ENCODE measurements around the gene SIGLEC8.
"Not testable (repeated sequence)": the region's sequence is repeated elsewhere in the genome, so short reads cannot be mapped to it uniquely, and the experiment has no call there.

Gene SIGLEC8

GRCh38 chr19:51472607-51473006 is 14.4 kb upstream of the SIGLEC8 start:
- Histone ChIP-seq H3K27ac (ENCODE audit: low read depth, low read length) (no peak overlapping the region), H3K4me3 (ENCODE audit: low read depth, low read length) (no peak overlapping the region), H3K36me3 (ENCODE audit: control insufficient read depth, insufficient read depth, low read length) (no peaks in the 10 kb centered on the region), H3K27me3 (ENCODE audit: control insufficient read depth, insufficient read depth, low read length) (peaks cover 47% of the 10 kb centered on the region), H3K4me1 (ENCODE audit: control insufficient read depth, insufficient read depth, low read length) (no peaks in the 10 kb centered on the region), H3K9me3 (ENCODE audit: control insufficient read depth, insufficient read depth, low read depth, low read length) (no peaks in the 10 kb centered on the region), H3K9ac (ENCODE audit: low read length) (no peak overlapping the region)

- Histone ChIP-seq H3K4me1 (ENCODE audit: control insufficient read depth, insufficient read depth, low read length) (no peaks in the 10 kb centered on the region), H3K9me3 (ENCODE audit: control insufficient read depth, insufficient read depth, low read depth, low read length) (no peaks in the 10 kb centered on the region), H3K4me3 (ENCODE audit: low read depth, low read length) (no peak overlapping the region), H3K36me3 (ENCODE audit: control insufficient read depth, insufficient read depth, low read length) (no peaks in the 10 kb centered on the region), H3K27me3 (ENCODE audit: control insufficient read depth, insufficient read depth, low read length) (peaks cover 57% of the 10 kb centered on the region), H3K27ac (ENCODE audit: low read depth, low read length) (no peak overlapping the region), H3K9ac (ENCODE audit: low read length) (no peak overlapping the region)
Observed at GRCh38 chr19:51471527-51471926, 13.3 kb upstream of the SIGLEC8 start.

DNA sequence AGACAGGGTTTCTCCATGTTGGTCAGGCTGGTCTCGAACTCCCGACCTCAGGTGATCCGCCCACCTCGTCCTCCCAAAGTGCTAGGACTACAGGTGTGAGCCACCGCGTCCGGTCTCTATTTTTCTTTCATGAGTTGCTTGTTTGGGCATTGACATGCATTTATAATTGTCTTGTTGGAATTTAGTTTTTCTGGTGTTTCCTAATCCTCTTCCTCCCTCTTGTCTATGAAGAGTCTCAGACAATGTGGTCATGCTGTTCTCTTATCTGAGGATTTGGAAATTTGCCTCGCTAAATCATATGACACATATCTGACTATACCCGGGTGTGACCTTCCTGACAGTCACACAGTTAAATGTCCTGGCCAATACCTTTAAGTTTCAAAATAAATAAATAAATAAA is 12.7 kb upstream of the SIGLEC8 start:
- H3K9ac ChIP-seq (ENCODE audit: low read length), result no peak overlapping the region
- H3K27ac ChIP-seq (ENCODE audit: low read depth, low read length), result no peak overlapping the region
- no peak overlapping the region for H3K4me3 ChIP-seq (ENCODE audit: low read depth, low read length)
- H3K36me3 ChIP-seq (ENCODE audit: control insufficient read depth, insufficient read depth, low read length), result no peaks in the 10 kb centered on the region
- no peaks in the 10 kb centered on the region for H3K9me3 ChIP-seq (ENCODE audit: control insufficient read depth, insufficient read depth, low read depth, low read length)
- peaks cover 59% of the 10 kb centered on the region for H3K27me3 ChIP-seq (ENCODE audit: control insufficient read depth, insufficient read depth, low read length)
- no peaks in the 10 kb centered on the region for H3K4me1 ChIP-seq (ENCODE audit: control insufficient read depth, insufficient read depth, low read length)

DNA sequence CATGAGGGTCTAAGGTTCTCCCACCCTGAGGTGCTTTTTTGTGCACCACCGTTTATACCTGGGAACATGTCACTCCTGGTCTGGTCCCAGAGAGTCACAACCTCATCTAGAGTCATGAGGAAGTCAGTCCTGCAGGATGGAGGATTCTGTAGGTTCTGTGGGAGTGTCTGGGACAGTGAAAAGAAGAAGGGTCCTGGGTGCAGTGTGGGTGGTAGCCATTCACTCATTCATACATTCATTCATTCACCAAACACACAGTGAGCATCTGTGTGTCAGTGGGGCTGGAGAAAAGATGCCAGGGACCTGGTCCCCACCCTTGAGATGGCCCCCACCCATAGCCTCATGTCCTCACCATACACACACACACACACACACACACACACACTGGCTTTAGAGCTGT is 11.4 kb upstream of the SIGLEC8 start:
- Histone ChIP-seq H3K27me3 (ENCODE audit: control insufficient read depth, insufficient read depth, low read length) (peaks cover 62% of the 10 kb centered on the region), H3K36me3 (ENCODE audit: control insufficient read depth, insufficient read depth, low read length) (no peaks in the 10 kb centered on the region), H3K9ac (ENCODE audit: low read length) (no peak overlapping the region), H3K27ac (ENCODE audit: low read depth, low read length) (no peak overlapping the region), H3K4me1 (ENCODE audit: control insufficient read depth, insufficient read depth, low read length) (no peaks in the 10 kb centered on the region), H3K4me3 (ENCODE audit: low read depth, low read length) (no peak overlapping the region), H3K9me3 (ENCODE audit: control insufficient read depth, insufficient read depth, low read depth, low read length) (no peaks in the 10 kb centered on the region)

DNA sequence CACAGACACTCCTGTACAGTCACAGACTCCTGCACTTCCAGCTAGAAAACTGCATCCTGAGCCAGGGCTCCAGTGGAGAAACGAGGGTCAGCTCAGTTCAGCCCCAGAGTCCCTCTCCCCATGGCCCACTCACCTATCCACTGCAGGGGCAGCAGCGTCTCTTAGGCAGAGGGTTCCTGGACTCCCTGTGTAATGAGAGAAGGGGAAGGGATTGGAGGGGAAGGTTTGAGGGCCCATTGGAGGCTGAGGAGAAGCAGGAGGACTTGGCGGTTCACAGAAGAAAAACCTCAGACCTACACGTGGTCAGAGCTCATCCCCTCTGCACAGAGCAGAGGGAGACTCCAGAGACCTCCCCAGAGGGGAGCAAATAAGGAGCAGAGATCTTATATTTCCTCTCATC is 10.9 kb upstream of the SIGLEC8 start:
- H3K9me3 ChIP-seq (ENCODE audit: control insufficient read depth, insufficient read depth, low read depth, low read length), result no peaks in the 10 kb centered on the region
- no peak overlapping the region for H3K27ac ChIP-seq (ENCODE audit: low read depth, low read length)
- H3K4me1 ChIP-seq (ENCODE audit: control insufficient read depth, insufficient read depth, low read length), result no peaks in the 10 kb centered on the region
- H3K36me3 ChIP-seq (ENCODE audit: control insufficient read depth, insufficient read depth, low read length), result no peaks in the 10 kb centered on the region
- H3K27me3 ChIP-seq (ENCODE audit: control insufficient read depth, insufficient read depth, low read length), result peaks cover 65% of the 10 kb centered on the region
- no peak overlapping the region for H3K4me3 ChIP-seq (ENCODE audit: low read depth, low read length)
- H3K9ac ChIP-seq (ENCODE audit: low read length), result no peak overlapping the region

DNA sequence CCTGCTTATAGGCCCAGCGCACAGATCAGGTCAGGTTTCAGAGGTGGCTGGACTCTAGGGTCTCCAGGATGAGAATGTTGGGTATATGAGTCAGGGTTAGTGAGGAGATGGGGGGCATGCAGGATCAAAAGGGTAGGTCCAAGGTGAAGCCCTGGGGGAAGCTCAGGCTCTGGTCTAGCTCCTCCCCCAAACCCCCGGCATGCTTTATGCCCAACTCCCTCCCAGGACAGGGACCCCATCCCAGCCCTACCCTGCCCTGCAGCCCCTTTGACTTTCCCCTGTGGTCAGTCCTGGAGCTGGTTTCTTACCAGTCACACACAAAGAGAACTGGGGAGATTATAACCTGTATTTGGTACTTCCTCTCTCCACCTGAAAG is 10.3 kb upstream of the SIGLEC8 start:
- Histone ChIP-seq H3K9ac (ENCODE audit: low read length) (no peak overlapping the region), H3K4me1 (ENCODE audit: control insufficient read depth, insufficient read depth, low read length) (no peaks in the 10 kb centered on the region), H3K27me3 (ENCODE audit: control insufficient read depth, insufficient read depth, low read length) (peaks cover 62% of the 10 kb centered on the region), H3K4me3 (ENCODE audit: low read depth, low read length) (no peak overlapping the region), H3K36me3 (ENCODE audit: control insufficient read depth, insufficient read depth, low read length) (no peaks in the 10 kb centered on the region), H3K27ac (ENCODE audit: low read depth, low read length) (no peak overlapping the region), H3K9me3 (ENCODE audit: control insufficient read depth, insufficient read depth, low read depth, low read length) (no peaks in the 10 kb centered on the region)

DNA sequence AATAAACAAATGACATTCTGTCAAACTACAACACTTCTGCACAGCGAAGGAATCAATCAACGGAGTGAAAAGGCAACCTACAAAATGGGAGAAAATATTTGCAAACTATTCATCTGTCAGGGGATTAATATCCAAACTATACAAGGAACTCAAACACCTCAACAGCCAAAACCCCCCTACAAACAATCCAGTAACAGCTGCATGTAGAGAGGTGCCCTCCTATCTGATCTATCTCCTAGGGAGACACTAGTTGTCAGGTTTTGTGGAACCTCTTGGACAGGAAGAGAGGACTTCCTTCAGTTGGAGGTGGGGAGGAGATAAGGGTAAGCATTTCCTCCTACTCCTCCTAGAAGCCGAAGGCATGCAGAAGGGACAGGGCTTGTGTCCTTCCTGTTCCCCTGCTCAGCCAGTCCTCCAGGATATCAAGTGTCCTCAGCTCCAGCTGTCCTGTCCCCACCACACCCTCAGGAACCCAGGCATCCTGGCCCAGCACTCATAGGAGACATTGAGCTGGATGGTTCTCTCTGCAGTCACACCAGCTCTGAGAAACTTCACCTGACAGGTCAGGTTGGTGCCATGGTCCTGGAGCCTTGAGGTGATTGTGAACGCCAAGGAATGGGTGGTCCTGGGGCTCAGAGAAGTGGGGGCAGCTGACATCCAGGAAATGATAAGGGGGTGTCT is 9.8 kb upstream of the SIGLEC8 start:
- H3K9me3 ChIP-seq (ENCODE audit: control insufficient read depth, insufficient read depth, low read depth, low read length), result no peaks in the 10 kb centered on the region
- H3K36me3 ChIP-seq (ENCODE audit: control insufficient read depth, insufficient read depth, low read length), result no peaks in the 10 kb centered on the region
- H3K4me3 ChIP-seq (ENCODE audit: low read depth, low read length), result no peak overlapping the region
- no peak overlapping the region for H3K27ac ChIP-seq (ENCODE audit: low read depth, low read length)
- H3K27me3 ChIP-seq (ENCODE audit: control insufficient read depth, insufficient read depth, low read length), result peaks cover 66% of the 10 kb centered on the region
- no peaks in the 10 kb centered on the region for H3K4me1 ChIP-seq (ENCODE audit: control insufficient read depth, insufficient read depth, low read length)
- H3K9ac ChIP-seq (ENCODE audit: low read length), result no peak overlapping the region

DNA sequence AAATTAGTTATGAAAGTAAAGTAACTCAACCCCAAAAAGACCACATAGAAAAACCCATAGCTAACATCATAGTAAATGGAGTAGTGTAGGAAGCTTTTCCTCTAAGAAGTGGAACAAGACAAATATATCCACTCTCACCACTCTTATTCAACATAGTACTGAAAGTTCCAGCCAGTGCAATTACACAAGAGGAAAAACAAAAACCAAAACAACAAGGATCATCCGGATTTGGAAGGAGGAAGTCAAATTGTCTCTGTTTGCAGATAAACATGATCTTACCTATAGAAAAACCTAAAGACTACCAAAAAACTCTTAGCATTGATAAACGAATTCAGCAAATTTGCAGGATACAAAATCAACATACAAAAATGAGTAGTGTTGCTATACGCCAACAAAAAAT is 8.5 kb upstream of the SIGLEC8 start:
- Histone ChIP-seq H3K4me1 (ENCODE audit: control insufficient read depth, insufficient read depth, low read length) (no peaks in the 10 kb centered on the region), H3K36me3 (ENCODE audit: control insufficient read depth, insufficient read depth, low read length) (no peaks in the 10 kb centered on the region), H3K27me3 (ENCODE audit: control insufficient read depth, insufficient read depth, low read length) (peaks cover 70% of the 10 kb centered on the region), H3K27ac (ENCODE audit: low read depth, low read length) (no peak overlapping the region), H3K9ac (ENCODE audit: low read length) (no peak overlapping the region), H3K9me3 (ENCODE audit: control insufficient read depth, insufficient read depth, low read depth, low read length) (no peaks in the 10 kb centered on the region), H3K4me3 (ENCODE audit: low read depth, low read length) (no peak overlapping the region)

- H3K4me1 ChIP-seq (ENCODE audit: control insufficient read depth, insufficient read depth, low read length); H3K9ac ChIP-seq (ENCODE audit: low read length): not testable (repeated sequence)
- H3K27me3 ChIP-seq (ENCODE audit: control insufficient read depth, insufficient read depth, low read length), result peaks cover 65% of the 10 kb centered on the region
Observed at GRCh38 chr19:51463976-51464581, 5.8 kb upstream of the SIGLEC8 start.

GRCh38 chr19:51462681-51463080 is 4.4 kb upstream of the SIGLEC8 start:
- Histone ChIP-seq H3K27me3 (ENCODE audit: control insufficient read depth, insufficient read depth, low read length) (peaks cover 56% of the 10 kb centered on the region), H3K4me1 (ENCODE audit: control insufficient read depth, insufficient read depth, low read length) (no peaks in the 10 kb centered on the region), H3K4me3 (ENCODE audit: low read depth, low read length) (no peak overlapping the region), H3K36me3 (ENCODE audit: control insufficient read depth, insufficient read depth, low read length) (no peaks in the 10 kb centered on the region), H3K9me3 (ENCODE audit: control insufficient read depth, insufficient read depth, low read depth, low read length) (no peaks in the 10 kb centered on the region), H3K9ac (ENCODE audit: low read length) (no peak overlapping the region), H3K27ac (ENCODE audit: low read depth, low read length) (no peak overlapping the region)

More at GRCh38 chr19:51463976-51464581, 5.8 kb upstream of the SIGLEC8 start:
- peak overlapping the region; percentile 32 for H3K4me3 ChIP-seq (ENCODE audit: low read depth, low read length)
- H3K36me3 ChIP-seq (ENCODE audit: control insufficient read depth, insufficient read depth, low read length); H3K9me3 ChIP-seq (ENCODE audit: control insufficient read depth, insufficient read depth, low read depth, low read length); H3K27ac ChIP-seq (ENCODE audit: low read depth, low read length): not testable (repeated sequence)

GRCh38 chr19:51462276-51462675 is 4.0 kb upstream of the SIGLEC8 start:
- H3K4me3 ChIP-seq (ENCODE audit: low read depth, low read length), result no peak overlapping the region
- H3K27ac ChIP-seq (ENCODE audit: low read depth, low read length), result no peak overlapping the region
- no peak overlapping the region for H3K9ac ChIP-seq (ENCODE audit: low read length)
- peaks cover 52% of the 10 kb centered on the region for H3K27me3 ChIP-seq (ENCODE audit: control insufficient read depth, insufficient read depth, low read length)
- no peaks in the 10 kb centered on the region for H3K9me3 ChIP-seq (ENCODE audit: control insufficient read depth, insufficient read depth, low read depth, low read length)
- H3K36me3 ChIP-seq (ENCODE audit: control insufficient read depth, insufficient read depth, low read length), result no peaks in the 10 kb centered on the region
- no peaks in the 10 kb centered on the region for H3K4me1 ChIP-seq (ENCODE audit: control insufficient read depth, insufficient read depth, low read length)

All from HUES6 (cell line).